ENCODE measurements around the gene ACTN4. TPM values are rescaled to one million over a fixed set of nuclear protein-coding genes. Genes with fewer than 3 reads are reported as not detected.

The ACTN4 gene
- total RNA-seq, 1 donor from 2014 or later: 127 TPM

- no peak overlapping the region for H3K27ac ChIP-seq
- H3K27ac Mint-ChIP-seq: no peak overlapping the region
- peaks cover 8% of the 10 kb centered on the region for H3F3A ChIP-seq (ENCODE audit: low read depth)
- TF ChIP-seq EZH2phosphoT487 (IDR thresholded peaks at IDR 0.05) (no peak), EZH2 (IDR thresholded peaks at IDR 0.05) (no peak)
- TF ChIP-seq, protein P1, sequence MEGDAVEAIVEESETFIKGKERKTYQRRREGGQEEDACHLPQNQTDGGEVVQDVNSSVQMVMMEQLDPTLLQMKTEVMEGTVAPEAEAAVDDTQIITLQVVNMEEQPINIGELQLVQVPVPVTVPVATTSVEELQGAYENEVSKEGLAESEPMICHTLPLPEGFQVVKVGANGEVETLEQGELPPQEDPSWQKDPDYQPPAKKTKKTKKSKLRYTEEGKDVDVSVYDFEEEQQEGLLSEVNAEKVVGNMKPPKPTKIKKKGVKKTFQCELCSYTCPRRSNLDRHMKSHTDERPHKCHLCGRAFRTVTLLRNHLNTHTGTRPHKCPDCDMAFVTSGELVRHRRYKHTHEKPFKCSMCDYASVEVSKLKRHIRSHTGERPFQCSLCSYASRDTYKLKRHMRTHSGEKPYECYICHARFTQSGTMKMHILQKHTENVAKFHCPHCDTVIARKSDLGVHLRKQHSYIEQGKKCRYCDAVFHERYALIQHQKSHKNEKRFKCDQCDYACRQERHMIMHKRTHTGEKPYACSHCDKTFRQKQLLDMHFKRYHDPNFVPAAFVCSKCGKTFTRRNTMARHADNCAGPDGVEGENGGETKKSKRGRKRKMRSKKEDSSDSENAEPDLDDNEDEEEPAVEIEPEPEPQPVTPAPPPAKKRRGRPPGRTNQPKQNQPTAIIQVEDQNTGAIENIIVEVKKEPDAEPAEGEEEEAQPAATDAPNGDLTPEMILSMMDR (IDR thresholded peaks at IDR 0.05): no peak
- DNase-seq (ENCODE audit: low spot score): no peak
- no peak overlapping the region for H3K4me2 ChIP-seq
- peaks cover 5% of the 10 kb centered on the region for H3K4me1 Mint-ChIP-seq
- H4K20me1 ChIP-seq (ENCODE audit: low read depth): peaks cover 6% of the 10 kb centered on the region
- H2AFZ ChIP-seq (replicated peaks): no peak overlapping the region
- no peaks in the 10 kb centered on the region for H3K79me2 ChIP-seq (ENCODE audit: low read depth)
- H3K9me3 ChIP-seq (ENCODE audit: low read depth): no peaks in the 10 kb centered on the region
- H3K27me3 Mint-ChIP-seq (ENCODE audit: insufficient read depth, low read depth): peaks cover 5% of the 10 kb centered on the region
- no peak overlapping the region for H3K4me3 Mint-ChIP-seq
- peaks cover 11% of the 10 kb centered on the region for H3K36me3 Mint-ChIP-seq
- H3K9ac ChIP-seq: no peak overlapping the region
- H3K4me1 ChIP-seq: no peaks in the 10 kb centered on the region
- H3K27me3 ChIP-seq: no peaks in the 10 kb centered on the region
- H3K4me3 ChIP-seq: no peak overlapping the region
- no peaks in the 10 kb centered on the region for H3K9me3 Mint-ChIP-seq
- H3K36me3 ChIP-seq: no peaks in the 10 kb centered on the region
Observed at GRCh38 chr19:38727306-38727867, 79.9 kb downstream of the ACTN4 start.

- H4K20me1 ChIP-seq (ENCODE audit: low read depth): peaks cover 6% of the 10 kb centered on the region
- no peak overlapping the region for H3K9ac ChIP-seq
- no peak overlapping the region for H3K4me3 ChIP-seq
- H3K36me3 Mint-ChIP-seq: peaks cover 11% of the 10 kb centered on the region
- H3K4me3 Mint-ChIP-seq: no peak overlapping the region
- no peaks in the 10 kb centered on the region for H3K79me2 ChIP-seq (ENCODE audit: low read depth)
- DNase-seq (ENCODE audit: low spot score): no peak
- peaks cover 12% of the 10 kb centered on the region for H3F3A ChIP-seq (ENCODE audit: low read depth)
- H3K9me3 Mint-ChIP-seq: no peaks in the 10 kb centered on the region
- peaks cover 5% of the 10 kb centered on the region for H3K27me3 Mint-ChIP-seq (ENCODE audit: insufficient read depth, low read depth)
- no peaks in the 10 kb centered on the region for H3K27me3 ChIP-seq
- H3K4me1 Mint-ChIP-seq: peaks cover 5% of the 10 kb centered on the region
- no peak for TF ChIP-seq EZH2 (IDR thresholded peaks at IDR 0.05)
- TF ChIP-seq, protein P1 (IDR thresholded peaks at IDR 0.05): no peak
- no peak for TF ChIP-seq EZH2phosphoT487 (IDR thresholded peaks at IDR 0.05)
- H3K27ac Mint-ChIP-seq: no peak overlapping the region
- no peak overlapping the region for H3K27ac ChIP-seq
- no peaks in the 10 kb centered on the region for H3K4me1 ChIP-seq
- H3K36me3 ChIP-seq: no peaks in the 10 kb centered on the region
- H3K9me3 ChIP-seq (ENCODE audit: low read depth): no peaks in the 10 kb centered on the region
- no peak overlapping the region for H2AFZ ChIP-seq (replicated peaks)
- no peak overlapping the region for H3K4me2 ChIP-seq
Observed at GRCh38 chr19:38727868-38728660, 80.6 kb downstream of the ACTN4 start.

- Histone ChIP-seq H3K9ac (no peak overlapping the region), H3K27ac (no peak overlapping the region), H3K27me3 (no peaks in the 10 kb centered on the region), H2AFZ (replicated peaks) (no peak overlapping the region), H4K20me1 (ENCODE audit: low read depth) (peaks cover 6% of the 10 kb centered on the region), H3K4me3 (no peak overlapping the region), H3K36me3 (no peaks in the 10 kb centered on the region), H3K4me2 (no peak overlapping the region), H3K79me2 (ENCODE audit: low read depth) (no peaks in the 10 kb centered on the region), H3F3A (ENCODE audit: low read depth) (peaks cover 12% of the 10 kb centered on the region), H3K4me1 (no peaks in the 10 kb centered on the region), H3K9me3 (ENCODE audit: low read depth) (no peaks in the 10 kb centered on the region)
- H3K4me3 Mint-ChIP-seq: no peak overlapping the region
- TF ChIP-seq EZH2phosphoT487 (IDR thresholded peaks at IDR 0.05): no peak
- no peak for TF ChIP-seq EZH2 (IDR thresholded peaks at IDR 0.05)
- TF ChIP-seq, protein P1 (IDR thresholded peaks at IDR 0.05): no peak
- DNase-seq (ENCODE audit: low spot score): no peak
- peaks cover 5% of the 10 kb centered on the region for H3K4me1 Mint-ChIP-seq
- no peak overlapping the region for H3K27ac Mint-ChIP-seq
- H3K27me3 Mint-ChIP-seq (ENCODE audit: insufficient read depth, low read depth): peaks cover 5% of the 10 kb centered on the region
- H3K36me3 Mint-ChIP-seq: peaks cover 11% of the 10 kb centered on the region
- H3K9me3 Mint-ChIP-seq: no peaks in the 10 kb centered on the region
Observed at GRCh38 chr19:38728752-38729541, 81.5 kb downstream of the ACTN4 start.

Data from neural progenitor cell (in vitro differentiated cells).